KMS-11 (cell line): ENCODE measurements around the gene ZNF273.

ENCODE experiments used
- H2AFZ ChIP-seq: fragments of 200-600 bp; sonication (generic); 2 replicates; pipeline ENCODE4 v1.6.1; 2016; ENCODE audit warnings: antibody characterized with exemption, mixed run types, low read depth
- H3K27ac ChIP-seq: fragments of 200-600 bp; sonication (generic); 2 replicates; pipeline ENCODE4 v1.6.1; 2016; ENCODE audit warnings: mild to moderate bottlenecking, mixed run types
- H3K27me3 ChIP-seq: fragments of 200-600 bp; sonication (generic); 2 replicates; pipeline ENCODE4 v1.6.1; 2017; ENCODE audit warnings: mild to moderate bottlenecking, low read depth, mixed run types, moderate library complexity; ENCODE audit not compliant: insufficient read depth
- H3K36me3 ChIP-seq: fragments of 200-600 bp; sonication (generic); 2 replicates; pipeline ENCODE4 v1.6.1; 2017; ENCODE audit warnings: mild to moderate bottlenecking, mixed run types; ENCODE audit not compliant: insufficient read depth
- H3K4me1 ChIP-seq: fragments of 200-600 bp; sonication (generic); 2 replicates; pipeline ENCODE4 v1.6.1; 2016; ENCODE audit warnings: mild to moderate bottlenecking, low read depth, mixed run types; ENCODE audit not compliant: poor library complexity, severe bottlenecking
- H3K4me2 ChIP-seq: fragments of 200-600 bp; sonication (generic); 2 replicates; pipeline ENCODE4 v1.7.0; 2016; ENCODE audit warnings: mild to moderate bottlenecking, mixed run types
- H3K4me3 ChIP-seq: fragments of 200-600 bp; sonication (generic); IDR thresholded peaks from 2 replicates; pipeline ENCODE4 v1.6.1; 2017; ENCODE audit warnings: low read depth, low read length, mixed read lengths; ENCODE audit not compliant: insufficient read depth
- H3K79me2 ChIP-seq: fragments of 200-600 bp; sonication (generic); 2 replicates; pipeline ENCODE4 v1.6.1; 2016; ENCODE audit warnings: low read depth, mixed run types; ENCODE audit not compliant: insufficient read depth
- H3K9ac ChIP-seq: fragments of 200-600 bp; sonication (generic); 2 replicates; pipeline ENCODE4 v1.6.1; 2016; ENCODE audit warnings: mild to moderate bottlenecking, mixed run types
- H4K20me1 ChIP-seq: fragments of 200-600 bp; sonication (generic); 2 replicates; pipeline ENCODE4 v1.6.1; 2016; ENCODE audit warnings: mild to moderate bottlenecking, mixed run types; ENCODE audit not compliant: insufficient read depth
- CTCF ChIP-seq: fragments of 200-600 bp; sonication (generic); conservative IDR thresholded peaks from 2 replicates; pipeline ENCODE4 v1.6.1; 2017; ENCODE audit warnings: low read depth, mild to moderate bottlenecking, antibody characterized with exemption, low read length, moderate library complexity, mixed read lengths

Gene ZNF273

GRCh38 chr7:64863969-64864368 is 39.1 kb upstream of the ZNF273 start:
- Histone ChIP-seq H3K4me3 (no peak overlapping the region), H3K36me3 (no peaks in the 10 kb centered on the region), H3K9ac (no peak overlapping the region), H3K79me2 (no peaks in the 10 kb centered on the region), H2AFZ (no peak overlapping the region), H3K27me3 (no peaks in the 10 kb centered on the region), H3K4me1 (no peaks in the 10 kb centered on the region), H3K27ac (no peak overlapping the region), H3K4me2 (no peak overlapping the region), H4K20me1 (no peaks in the 10 kb centered on the region)
- TF ChIP-seq CTCF: no peak

DNA sequence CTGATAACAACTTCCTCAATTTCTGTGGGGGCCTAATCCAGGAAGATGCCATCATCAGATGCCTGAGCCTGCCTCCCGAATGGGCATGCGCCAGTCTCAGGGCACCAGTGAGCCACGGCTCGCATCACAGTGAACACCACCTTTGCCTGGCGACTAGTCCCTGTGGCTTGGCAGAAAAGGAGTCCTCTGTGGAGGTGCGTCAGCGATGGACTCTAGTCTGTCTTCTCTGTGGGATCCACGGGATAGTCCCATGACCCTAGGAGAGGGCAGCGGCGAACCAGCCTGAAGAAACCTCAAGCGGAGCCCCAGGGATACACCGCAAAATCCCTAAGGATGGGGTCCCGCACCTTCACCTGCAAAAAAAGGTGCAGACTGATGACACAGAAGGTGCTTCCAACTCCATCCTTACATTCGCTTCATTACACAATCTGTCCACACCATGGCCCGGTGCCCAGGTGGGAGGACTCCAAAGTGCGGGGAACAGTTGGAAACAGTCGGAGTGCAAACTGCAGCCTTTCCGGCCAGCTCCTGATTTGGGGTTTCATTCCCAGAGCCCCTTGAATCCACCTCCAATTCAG is 35.1 kb upstream of the ZNF273 start:
- no peak overlapping the region for H3K27ac ChIP-seq
- no peaks in the 10 kb centered on the region for H3K27me3 ChIP-seq
- no peak overlapping the region for H3K9ac ChIP-seq
- no peak overlapping the region for H3K4me3 ChIP-seq
- no peaks in the 10 kb centered on the region for H3K4me1 ChIP-seq
- H3K36me3 ChIP-seq: no peaks in the 10 kb centered on the region
- TF ChIP-seq CTCF: no peak
- H3K79me2 ChIP-seq: no peaks in the 10 kb centered on the region
- H4K20me1 ChIP-seq: no peaks in the 10 kb centered on the region
- no peak overlapping the region for H2AFZ ChIP-seq
- no peak overlapping the region for H3K4me2 ChIP-seq

DNA sequence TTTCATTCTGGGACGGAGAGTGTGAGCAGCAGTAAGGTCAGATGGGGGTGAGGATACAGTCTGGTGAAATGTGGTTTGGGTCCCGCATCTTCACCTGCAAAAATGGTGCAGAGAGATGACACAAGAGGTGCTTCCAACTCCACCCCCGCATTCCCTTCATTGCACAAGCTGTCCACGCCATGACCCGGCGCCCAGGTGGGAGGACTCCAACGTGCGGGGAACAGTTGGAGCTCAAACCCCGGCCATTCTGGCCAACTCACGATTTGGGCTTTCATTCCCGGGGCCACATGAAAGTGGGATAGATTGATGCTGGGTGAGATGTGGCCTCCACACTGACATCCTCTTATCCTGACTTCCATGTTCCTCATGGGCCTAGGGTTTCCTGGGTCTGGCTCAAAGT is 34.6 kb upstream of the ZNF273 start:
- H3K4me1 ChIP-seq: no peaks in the 10 kb centered on the region
- H3K9ac ChIP-seq: no peak overlapping the region
- no peak for TF ChIP-seq CTCF
- H3K4me3 ChIP-seq: no peak overlapping the region
- no peaks in the 10 kb centered on the region for H3K79me2 ChIP-seq
- no peaks in the 10 kb centered on the region for H3K27me3 ChIP-seq
- H3K36me3 ChIP-seq: no peaks in the 10 kb centered on the region
- H3K4me2 ChIP-seq: no peak overlapping the region
- no peak overlapping the region for H2AFZ ChIP-seq
- H3K27ac ChIP-seq: no peak overlapping the region
- H4K20me1 ChIP-seq: no peaks in the 10 kb centered on the region

- H2AFZ ChIP-seq: no peak overlapping the region
These were observed 33.9 kb upstream of the ZNF273 start for GRCh38 chr7:64869121-64869725.

More at GRCh38 chr7:64869121-64869725, 33.9 kb upstream of the ZNF273 start:
- Histone ChIP-seq H4K20me1 (no peaks in the 10 kb centered on the region), H3K27ac (no peak overlapping the region), H3K27me3 (no peaks in the 10 kb centered on the region), H3K4me2 (no peak overlapping the region), H3K79me2 (no peaks in the 10 kb centered on the region), H3K9ac (no peak overlapping the region), H3K4me3 (no peak overlapping the region), H3K4me1 (no peaks in the 10 kb centered on the region), H3K36me3 (no peaks in the 10 kb centered on the region)
- TF ChIP-seq CTCF: no peak
